H1 (cell line): Measurements from ENCODE around the gene UQCC5. TPM values are rescaled to one million over a fixed set of nuclear protein-coding genes. Genes with fewer than 3 reads are reported as not detected.

Experiments
- CHD7 ChIP-seq: fragments of 300-600 bp; sonication (generic); IDR thresholded peaks from 2 replicates; pipeline ENCODE4 v1.7.1; 2012; ENCODE audit warnings: low read length, moderate library complexity, mild to moderate bottlenecking, inconsistent platforms; ENCODE audit not compliant: insufficient replicate concordance
- CTCF ChIP-seq, 3 experiments: IDR thresholded peaks; 1 replicate in 2 of 3; 2 replicates in 1 of 3; pipeline versions ENCODE4 v1.5.1 to v1.6.1; 2011; ENCODE audit warnings: low read length in 3 of 3, mild to moderate bottlenecking in 3 of 3, inconsistent platforms in 2 of 3, low read depth in 1 of 3, moderate library complexity in 1 of 3; ENCODE audit not compliant: insufficient read depth in 1 of 3; ENCODE audit errors: control extremely low read depth in 1 of 3
- MAX ChIP-seq: IDR thresholded peaks from 2 replicates; pipeline ENCODE4 v1.6.1; 2012; ENCODE audit warnings: inconsistent platforms
- polyA plus RNA-seq, 7 experiments: library from polyadenylated mRNA; depleted of rRNA in 3 of 7; stranded (reverse) in 5 of 7; unstranded in 2 of 7; fragments of >200 nt in 5 of 7; fragments of 200-250 nt in 2 of 7; gene quantifications; 1 replicate in 5 of 7; 2 replicates in 1 of 7; 4 replicates in 1 of 7; pipeline versions ENCODE4 v1.2.1 to v1.2.3, GENCODE V29; 2011 to 2013; ENCODE audit warnings: missing spikeins in 2 of 7, mixed read lengths in 2 of 7
- total RNA-seq: library from RNA; stranded (reverse); fragmentation: NEBNext Ultra II Directional; extraction: Animal tissue kit (Norgen Biotek cat#: 25700); gene quantifications from 2 replicates; pipeline ENCODE4 v1.2.1, GENCODE V29; 2021

The UQCC5 gene
- total and polyA plus RNA-seq, 2 of the 8 experiments (the other 6 are each of a cell fraction or from before 2014, with no cell fraction given): 35.0 to 37.7 TPM

DNA sequence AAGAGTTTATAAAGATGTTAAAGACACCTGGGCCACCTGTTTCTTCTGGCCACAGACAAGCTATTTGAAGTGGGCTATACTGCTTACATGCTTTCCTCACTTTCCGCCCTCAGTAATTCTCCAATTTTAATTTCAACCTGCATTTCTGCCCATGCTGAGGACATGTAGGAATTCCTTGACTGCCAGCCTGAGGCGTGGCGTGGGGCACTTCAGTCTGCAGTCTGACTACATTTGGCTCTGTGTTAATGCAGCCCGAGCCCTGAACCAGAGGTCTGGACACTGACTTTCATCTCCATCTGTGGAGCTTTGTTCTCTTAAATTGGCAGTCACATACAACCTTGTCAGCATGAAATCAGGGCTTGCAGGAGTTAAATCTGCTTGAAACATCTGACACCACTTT is 8.5 kb downstream of the UQCC5 start (continued):
- TF ChIP-seq CHD7: no peak
- no peak for TF ChIP-seq CTCF (IDR thresholded peaks at IDR 0.05; ENCODE audit: control extremely low read depth in 1 of 3, insufficient read depth in 1 of 3, low read depth in 1 of 3, low read length in 3 of 3)
- no peak for TF ChIP-seq MAX
